Measurements from ENCODE around the gene TAGAP. TPM values are rescaled to one million over a fixed set of nuclear protein-coding genes. Genes with fewer than 3 reads are reported as not detected.
A peak's percentile ranks its signal among the peaks of the same experiment; 100 is the strongest.

TAGAP gene
- total RNA-seq, 1 experiment from 2014 or later: not detected

GRCh38 chr6:159053781-159054398 lies 9.1 kb upstream of the TAGAP start:
- peaks cover 12% of the 10 kb centered on the region for H3K27me3 Mint-ChIP-seq (ENCODE audit: low read depth)
- Histone ChIP-seq H3K9ac (ENCODE audit: extremely low read depth, insufficient read length, low read length) (no peak overlapping the region), H4K8ac (replicated peaks; ENCODE audit: insufficient read length, low read depth, low read length) (no peak overlapping the region), H4K91ac (ENCODE audit: insufficient read length, low read depth, low read length) (no peak overlapping the region), H3T11ph (ENCODE audit: low read length) (no peak overlapping the region), H3K23ac (ENCODE audit: insufficient read length, low read depth, low read length) (no peak overlapping the region), H3K56ac (ENCODE audit: insufficient read length, low read depth, low read length) (no peak overlapping the region), H3K4me2 (ENCODE audit: insufficient read depth, insufficient read length, low read length) (no peak overlapping the region), H2BK12ac (ENCODE audit: insufficient read length, low read depth, low read length) (no peak overlapping the region), H2BK120ac (ENCODE audit: low read depth, low read length, poor library complexity, severe bottlenecking) (no peak overlapping the region), H3K14ac (ENCODE audit: insufficient read depth, low read length) (no peak overlapping the region), H3K23me2 (ENCODE audit: insufficient read length, low read depth, low read length, poor library complexity, severe bottlenecking) (no peaks in the 10 kb centered on the region), H2AK5ac (ENCODE audit: insufficient read length, low read length) (no peak overlapping the region), H4K5ac (ENCODE audit: insufficient read length, low read depth, low read length) (no peak overlapping the region), H3K9me3 (ENCODE audit: control insufficient read depth, low read depth, low read length) (no peaks in the 10 kb centered on the region), H3K18ac (ENCODE audit: insufficient read length, low read depth, low read length) (no peak overlapping the region), H3K27ac (ENCODE audit: insufficient read length, low read depth, low read length) (no peak overlapping the region), H3K79me2 (ENCODE audit: insufficient read depth, low read length) (no peaks in the 10 kb centered on the region), H2BK5ac (ENCODE audit: insufficient read length, low read length) (no peak overlapping the region), H3K4me1 (ENCODE audit: insufficient read depth, low read length) (no peaks in the 10 kb centered on the region), H3K27me3 (ENCODE audit: insufficient read depth, low read length) (no peaks in the 10 kb centered on the region), H4K20me1 (ENCODE audit: control insufficient read depth, insufficient read depth, insufficient read length) (no peaks in the 10 kb centered on the region), H2BK20ac (ENCODE audit: low read depth, low read length, poor library complexity, severe bottlenecking) (no peak overlapping the region), H2BK15ac (ENCODE audit: low read depth, low read length) (no peak overlapping the region), H3K4ac (ENCODE audit: low read depth, low read length) (no peak overlapping the region), H2AFZ (ENCODE audit: low read length) (no peak overlapping the region), H3K79me1 (ENCODE audit: insufficient read depth, low read depth, low read length, poor library complexity, severe bottlenecking) (no peaks in the 10 kb centered on the region)
- TF ChIP-seq CTCF (conservative IDR thresholded peaks at IDR 0.05): no peak
- peak; percentile 12 for DNase-seq
- H3K4me3 Mint-ChIP-seq: no peak overlapping the region
- WGBS (ENCODE audit: extremely low coverage, insufficient read length, low lambda C conversion rate): no CpG with 5 or more reads among the region's 12 CpGs
- no peak overlapping the region; a peak in 1 of 7 replicates for H3K27ac Mint-ChIP-seq
- H3K9me3 Mint-ChIP-seq: no peaks in the 10 kb centered on the region; a peak in 1 of 5 replicates
- H3K36me3 Mint-ChIP-seq (ENCODE audit: insufficient read depth in 1 of 3, low read depth in 3 of 3): no peaks in the 10 kb centered on the region
- H3K4me1 Mint-ChIP-seq: peaks cover 11 to 12% of the 10 kb centered on the region in 2 experiments

All from H9 (cell line).